ENCODE measurements around the gene CFAP119. TPM values are rescaled to one million over a fixed set of nuclear protein-coding genes. Genes with fewer than 3 reads are reported as not detected.

CFAP119 gene
- total and polyA plus RNA-seq, 9 of the 15 experiments (the other 6 are each of a cell fraction or from before 2014, with no cell fraction given), result 5.5 to 33.7 (median 9.6) TPM

DNA sequence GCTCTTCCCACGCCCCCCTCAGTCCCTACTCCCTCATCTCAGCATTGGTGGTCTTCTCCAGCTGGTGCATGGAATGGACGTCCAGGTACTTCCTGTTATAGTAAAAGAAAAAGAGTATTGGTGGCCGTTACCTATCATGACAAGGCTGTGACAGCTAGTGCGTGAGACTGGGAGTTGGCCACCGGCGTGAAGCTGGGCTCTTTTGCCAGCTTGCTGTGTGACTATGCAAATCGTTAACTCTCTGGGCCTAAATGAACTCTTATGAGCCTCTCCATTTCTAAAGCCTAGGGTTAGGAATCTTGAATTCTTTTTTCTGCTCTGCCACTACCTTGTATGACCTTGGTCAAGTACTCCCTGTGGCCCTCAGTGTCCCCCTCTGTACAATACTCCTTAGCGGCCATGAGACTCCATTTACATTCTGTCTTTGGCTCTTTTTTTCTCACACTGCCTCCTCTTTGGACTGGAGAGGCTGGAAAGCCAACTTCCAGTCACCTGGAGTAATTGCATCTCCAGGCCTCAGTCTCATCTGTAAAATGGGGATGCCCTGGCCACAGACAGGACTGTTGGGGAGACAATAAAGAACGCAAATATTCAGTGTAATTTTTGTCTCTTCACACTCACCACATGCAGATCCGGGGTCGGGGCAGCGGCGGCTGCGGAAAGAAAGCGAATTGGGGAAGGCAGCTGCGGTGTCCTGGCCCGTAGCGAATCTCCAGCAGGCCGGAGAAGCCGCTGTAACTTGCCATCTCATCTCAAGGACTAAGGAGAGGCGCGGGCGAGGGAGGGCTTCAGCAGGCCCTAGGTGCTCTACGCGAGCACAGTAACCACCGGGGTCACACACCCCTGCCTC lies 1.1 kb downstream of the CFAP119 start:
- Histone ChIP-seq H3K27me3 (ENCODE audit: control insufficient read depth in 2 of 2, insufficient read depth in 2 of 2, low read length in 2 of 2) (no peaks in the 10 kb centered on the region), H3K4me1 (replicated peaks in 1 of 2; ENCODE audit: control insufficient read depth in 2 of 2, insufficient read depth in 2 of 2, low read length in 2 of 2) (peaks cover 19 to 40% of the 10 kb centered on the region in 2 experiments; a peak in 4 of 5 replicates), H3K27ac (ENCODE audit: extremely low read depth, low read depth, low read length) (peak overlapping the region; percentile 54), H3K79me2 (ENCODE audit: control insufficient read depth, insufficient read depth, low read length) (peaks cover 42% of the 10 kb centered on the region), H3K4me2 (ENCODE audit: insufficient read depth, low read length) (peak overlapping the region; percentile 94), H4K20me1 (replicated peaks; ENCODE audit: control insufficient read depth, insufficient read depth, low read length) (no peaks in the 10 kb centered on the region), H2AFZ (ENCODE audit: low read depth, low read length) (peak overlapping the region; percentile 92), H3K36me3 (ENCODE audit: control insufficient read depth, insufficient read depth, low read length) (peaks cover 75% of the 10 kb centered on the region), H3K9me1 (ENCODE audit: control insufficient read depth, insufficient read depth, low read length) (no peaks in the 10 kb centered on the region), H3K9me3 (replicated peaks; ENCODE audit: control insufficient read depth, insufficient read depth, low read depth, low read length) (no peaks in the 10 kb centered on the region), H3K4me3 (peak overlapping the region; percentile 88), H3K9ac (ENCODE audit: insufficient read depth in 1 of 2, low read depth in 2 of 2, low read length in 2 of 2) (peak overlapping the region; percentile 55 to 95)
- in situ Hi-C loops (cut with MboI) (no loop called here), intact Hi-C loops (cut with micrococcal nuclease) (loop anchor here (5.0 kb wide), 1 partner anchor 51 kb away; no protein-coding TSS in a partner anchor)
- WGBS (ENCODE audit: insufficient coverage, low coverage, missing lambda C conversion rate), result 18% methylated on average over 26 of the region's 26 CpGs
- no TSS peak for BruUV-seq (replicated peaks)
- ChIA-PET POLR2A (interaction anchor here (0.6 to 3.7 kb wide), 8 partner anchors 8 to 517 kb away, joined by 3 to 28 read pairs (median 4); partner anchors contain the start of gene PHKG2), CTCF (ENCODE audit: low intra/inter-chr PET ratio) (no interaction called here)
- no peak for DNase-seq (ENCODE audit: extremely low read depth in 1 of 4, low spot score in 3 of 4)
- FAIRE-seq, result peak; percentile 37
- ATAC-seq, result no peak
- TF ChIP-seq CBX1 (IDR thresholded peaks at IDR 0.05; ENCODE audit: low read depth), result no peak
- TF ChIP-seq XRCC3 (IDR thresholded peaks at IDR 0.05), result no peak
- TF ChIP-seq ZNF133 (CRISPR knock-in tag; IDR thresholded peaks at IDR 0.05), result no peak
- no peak for TF ChIP-seq SREBF2 (CRISPR knock-in tag; IDR thresholded peaks at IDR 0.05)
- no peak for TF ChIP-seq ZNF165 (CRISPR knock-in tag; IDR thresholded peaks at IDR 0.05; ENCODE audit: borderline replicate concordance)
- no peak for TF ChIP-seq SMARCB1 (IDR thresholded peaks at IDR 0.05; ENCODE audit: insufficient read length, low read depth)
- TF ChIP-seq NFE2 (IDR thresholded peaks at IDR 0.05; ENCODE audit: low read depth), result peak; percentile 38; the same call in 1 of the 2 replicates
- TF ChIP-seq EP300 (IDR thresholded peaks at IDR 0.05; ENCODE audit: low read length), result no peak
- TF ChIP-seq, protein P1, sequence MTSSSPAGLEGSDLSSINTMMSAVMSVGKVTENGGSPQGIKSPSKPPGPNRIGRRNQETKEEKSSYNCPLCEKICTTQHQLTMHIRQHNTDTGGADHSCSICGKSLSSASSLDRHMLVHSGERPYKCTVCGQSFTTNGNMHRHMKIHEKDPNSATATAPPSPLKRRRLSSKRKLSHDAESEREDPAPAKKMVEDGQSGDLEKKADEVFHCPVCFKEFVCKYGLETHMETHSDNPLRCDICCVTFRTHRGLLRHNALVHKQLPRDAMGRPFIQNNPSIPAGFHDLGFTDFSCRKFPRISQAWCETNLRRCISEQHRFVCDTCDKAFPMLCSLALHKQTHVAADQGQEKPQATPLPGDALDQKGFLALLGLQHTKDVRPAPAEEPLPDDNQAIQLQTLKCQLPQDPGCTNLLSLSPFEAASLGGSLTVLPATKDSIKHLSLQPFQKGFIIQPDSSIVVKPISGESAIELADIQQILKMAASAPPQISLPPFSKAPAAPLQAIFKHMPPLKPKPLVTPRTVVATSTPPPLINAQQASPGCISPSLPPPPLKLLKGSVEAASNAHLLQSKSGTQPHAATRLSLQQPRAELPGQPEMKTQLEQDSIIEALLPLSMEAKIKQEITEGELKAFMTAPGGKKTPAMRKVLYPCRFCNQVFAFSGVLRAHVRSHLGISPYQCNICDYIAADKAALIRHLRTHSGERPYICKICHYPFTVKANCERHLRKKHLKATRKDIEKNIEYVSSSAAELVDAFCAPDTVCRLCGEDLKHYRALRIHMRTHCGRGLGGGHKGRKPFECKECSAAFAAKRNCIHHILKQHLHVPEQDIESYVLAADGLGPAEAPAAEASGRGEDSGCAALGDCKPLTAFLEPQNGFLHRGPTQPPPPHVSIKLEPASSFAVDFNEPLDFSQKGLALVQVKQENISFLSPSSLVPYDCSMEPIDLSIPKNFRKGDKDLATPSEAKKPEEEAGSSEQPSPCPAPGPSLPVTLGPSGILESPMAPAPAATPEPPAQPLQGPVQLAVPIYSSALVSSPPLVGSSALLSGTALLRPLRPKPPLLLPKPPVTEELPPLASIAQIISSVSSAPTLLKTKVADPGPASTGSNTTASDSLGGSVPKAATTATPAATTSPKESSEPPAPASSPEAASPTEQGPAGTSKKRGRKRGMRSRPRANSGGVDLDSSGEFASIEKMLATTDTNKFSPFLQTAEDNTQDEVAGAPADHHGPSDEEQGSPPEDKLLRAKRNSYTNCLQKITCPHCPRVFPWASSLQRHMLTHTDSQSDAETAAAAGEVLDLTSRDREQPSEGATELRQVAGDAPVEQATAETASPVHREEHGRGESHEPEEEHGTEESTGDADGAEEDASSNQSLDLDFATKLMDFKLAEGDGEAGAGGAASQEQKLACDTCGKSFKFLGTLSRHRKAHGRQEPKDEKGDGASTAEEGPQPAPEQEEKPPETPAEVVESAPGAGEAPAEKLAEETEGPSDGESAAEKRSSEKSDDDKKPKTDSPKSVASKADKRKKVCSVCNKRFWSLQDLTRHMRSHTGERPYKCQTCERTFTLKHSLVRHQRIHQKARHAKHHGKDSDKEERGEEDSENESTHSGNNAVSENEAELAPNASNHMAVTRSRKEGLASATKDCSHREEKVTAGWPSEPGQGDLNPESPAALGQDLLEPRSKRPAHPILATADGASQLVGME (CRISPR knock-in tag; IDR thresholded peaks at IDR 0.05), result no peak
- no peak for TF ChIP-seq TCF7L2 (IDR thresholded peaks at IDR 0.05; ENCODE audit: low read depth, low read length)
- no peak for TF ChIP-seq GTF2A2 (tag; IDR thresholded peaks at IDR 0.05)
- peak; percentile 28; the same call in 1 of the 2 replicates for TF ChIP-seq ELF1 (tag; IDR thresholded peaks at IDR 0.05)
- TF ChIP-seq CC2D1A (IDR thresholded peaks at IDR 0.05), result no peak
- no peak for TF ChIP-seq CEBPG (CRISPR knock-in tag; IDR thresholded peaks at IDR 0.05)
- no peak for TF ChIP-seq CEBPG (tag; conservative IDR thresholded peaks at IDR 0.05 in 1 of 2, IDR thresholded peaks at IDR 0.05 in 1 of 2)
- TF ChIP-seq ZNF644 (tag; IDR thresholded peaks at IDR 0.05; ENCODE audit: low read depth), result no peak
- no peak for TF ChIP-seq ZNF140 (CRISPR knock-in tag; IDR thresholded peaks at IDR 0.05)
- TF ChIP-seq TCFL5 (CRISPR knock-in tag; conservative IDR thresholded peaks at IDR 0.05), result no peak
- TF ChIP-seq RBM25 (IDR thresholded peaks at IDR 0.05; ENCODE audit: low read depth, low read length, severe bottlenecking), result peak; percentile 74

Data from K562 (cell line).